Adipose tissue (tissue), 3 donors: Measurements from ENCODE around the gene HOXD1. TPM values are rescaled to one million over a fixed set of nuclear protein-coding genes. Genes with fewer than 3 reads are reported as not detected.

Experiments
- H3K27ac ChIP-seq: one replicate; pipeline ENCODE4 v1.5.1; 2013; ENCODE audit warnings: low read depth, low read length
- WGBS, 3 donors: extraction: QIAGEN DNeasy Blood & Tissue Kit; methylation state at CpG; one replicate each; pipeline ENCODE4 v1.1.7; 2013; 5-methylcytosine and 5-hydroxymethylcytosine counted together
- polyA plus RNA-seq, 3 donors: library from polyadenylated mRNA; stranded (reverse); fragments of 200-250 nt; gene quantifications; one replicate each; pipeline ENCODE4 v1.2.3, GENCODE V29; 2013
- donor health status: healthy with polysubstance abuse.
- donor health status: Bipolar disorder and iron deficiency.
- donor health status: healthy.

The HOXD1 gene
- polyA plus RNA-seq, 3 donors = 0.14 to 0.83 (median 0.45) TPM

- WGBS, 3 donors = 43 to 89% (median 87%) methylated on average over 7 of the region's 7 CpGs
- H3K27ac ChIP-seq = no peak overlapping the region
Measured at GRCh38 chr2:176202491-176202890, 14.0 kb downstream of the HOXD1 start.

DNA sequence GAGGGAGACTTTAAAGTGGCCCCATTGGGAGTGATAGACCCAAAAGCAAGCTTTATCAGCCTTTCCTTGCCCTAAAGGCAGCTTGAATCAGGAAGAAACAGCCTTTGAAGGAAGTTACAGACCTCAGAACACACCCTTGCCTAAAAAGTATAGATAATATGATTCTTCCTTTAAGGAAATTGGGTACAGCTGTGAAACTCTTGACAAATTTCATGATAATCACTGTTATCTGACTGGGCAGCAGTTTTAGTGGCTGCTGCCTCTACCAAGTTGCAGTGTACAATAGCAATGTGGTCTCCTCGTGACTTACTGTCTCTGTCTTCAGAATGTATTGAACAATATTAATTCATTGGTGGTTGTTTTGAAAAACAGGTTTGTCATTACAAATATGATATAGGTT, 16.7 kb downstream of the HOXD1 start:
- WGBS, 3 donors = 77 to 97% (median 95%) methylated on average over 1 of the region's 1 CpG
- H3K27ac ChIP-seq = no peak overlapping the region

GRCh38 chr2:176206136-176206535, 17.7 kb downstream of the HOXD1 start:
- 95 to 97% (median 96%) methylated on average over 2 of the region's 2 CpGs for WGBS, 3 donors
- H3K27ac ChIP-seq = no peak overlapping the region

DNA sequence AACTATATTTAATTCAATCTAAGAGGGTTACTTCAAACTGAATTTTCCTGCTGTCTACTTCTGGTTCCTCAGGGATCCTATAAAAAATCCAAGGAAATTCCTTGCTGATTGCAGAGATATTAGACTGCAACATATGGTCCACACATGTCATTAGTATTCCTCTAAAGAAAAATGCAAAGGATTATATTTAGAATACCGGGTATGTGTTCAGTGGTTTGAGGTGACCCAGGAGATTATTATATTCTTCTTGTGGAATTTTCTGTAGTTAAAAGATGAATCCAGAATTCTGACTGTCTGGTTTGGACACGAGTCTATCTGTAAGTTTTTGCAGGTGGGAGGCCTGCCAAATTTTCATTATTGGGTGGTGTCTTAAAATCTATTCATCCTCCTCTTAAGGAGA, 18.2 kb downstream of the HOXD1 start:
- 56 to 68% (median 65%) methylated on average over 2 of the region's 2 CpGs for WGBS, 3 donors
- H3K27ac ChIP-seq = no peak overlapping the region

DNA sequence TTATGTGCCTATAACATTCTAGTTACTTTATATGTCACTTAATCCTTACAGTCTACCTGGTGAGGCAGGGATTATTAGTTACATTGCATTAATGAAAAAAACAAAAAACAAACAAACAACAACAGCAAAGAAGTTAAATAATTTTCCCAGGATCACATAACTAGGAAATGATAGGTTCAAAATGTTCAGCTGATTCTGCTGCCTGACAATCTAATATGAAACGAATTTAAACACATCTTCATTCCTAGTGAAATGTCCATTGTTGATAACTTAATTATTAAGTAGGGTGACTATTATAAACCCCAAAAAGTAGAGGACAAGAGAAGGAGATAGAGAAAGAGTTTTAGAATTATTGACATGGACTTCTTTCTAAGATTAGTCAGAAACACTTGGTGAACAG, 22.6 kb downstream of the HOXD1 start:
- 44 to 80% (median 78%) methylated on average over 1 of the region's 1 CpG for WGBS, 3 donors
- H3K27ac ChIP-seq = no peak overlapping the region

DNA sequence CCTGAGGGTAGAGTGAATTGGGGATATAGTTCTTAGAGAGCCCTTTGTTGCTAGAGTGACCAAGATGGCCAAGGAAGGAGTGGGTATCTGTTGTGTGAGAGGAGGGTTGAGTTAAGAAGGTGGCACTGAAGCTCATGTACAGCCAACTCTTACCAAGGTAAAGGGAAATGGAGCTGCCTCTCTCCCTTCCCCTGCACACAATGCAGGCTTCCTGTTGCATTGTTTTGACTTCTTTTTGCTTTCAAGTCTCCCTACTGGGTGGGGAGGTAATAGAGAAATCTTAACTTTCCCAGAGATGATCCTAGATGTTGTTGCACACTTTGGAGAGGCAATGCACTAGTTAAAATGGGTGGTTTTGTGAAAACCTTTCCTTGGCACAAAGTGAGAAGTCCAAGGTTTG, 23.8 kb downstream of the HOXD1 start:
- no peak overlapping the region for H3K27ac ChIP-seq

DNA sequence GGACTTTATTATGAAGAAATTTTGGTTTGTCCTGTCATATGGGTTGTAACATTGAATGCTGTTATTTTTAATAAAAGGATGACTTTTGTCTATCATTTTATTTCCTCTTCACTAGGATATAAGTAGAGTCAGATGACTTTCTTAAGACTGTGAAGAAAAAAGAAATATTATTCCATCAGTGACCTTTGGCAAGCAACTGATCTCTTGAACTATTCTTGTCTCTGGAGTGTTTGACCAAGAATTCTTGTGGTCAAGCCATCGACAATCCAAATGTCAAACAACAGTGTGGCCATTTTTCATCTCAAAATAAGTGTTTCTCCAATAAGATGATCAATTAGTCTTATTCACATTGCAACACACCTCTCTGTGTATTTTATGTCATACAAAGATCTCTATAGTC, 24.9 kb downstream of the HOXD1 start:
- 23 to 58% (median 42%) methylated on average over 1 of the region's 1 CpG for WGBS, 3 donors
- no peak overlapping the region for H3K27ac ChIP-seq

GRCh38 chr2:176227874-176228273, 39.4 kb downstream of the HOXD1 start:
- no peak overlapping the region for H3K27ac ChIP-seq
- 73 to 79% (median 74%) methylated on average over 2 of the region's 2 CpGs for WGBS, 3 donors

DNA sequence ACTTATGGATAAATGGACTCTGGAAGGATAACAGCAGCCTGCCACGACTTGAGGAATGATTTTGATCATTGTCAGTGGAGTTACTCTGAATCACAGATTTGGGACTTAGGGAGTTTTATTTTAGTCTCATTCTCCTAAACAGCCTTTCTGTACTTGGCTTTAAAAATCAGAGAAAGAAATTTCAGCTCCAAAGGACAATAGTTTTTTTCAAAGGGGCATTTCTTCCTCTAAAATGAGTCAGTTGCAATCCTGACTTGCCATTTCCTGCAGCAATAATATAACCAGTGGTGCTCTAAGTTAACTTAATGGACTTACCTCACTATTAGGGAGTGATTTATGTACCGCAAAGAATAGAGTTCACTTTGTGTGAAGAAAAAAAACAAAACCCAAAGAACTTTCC, 45.7 kb downstream of the HOXD1 start:
- no peak overlapping the region for H3K27ac ChIP-seq
- WGBS, 3 donors = 37 to 54% (median 51%) methylated on average over 2 of the region's 2 CpGs

DNA sequence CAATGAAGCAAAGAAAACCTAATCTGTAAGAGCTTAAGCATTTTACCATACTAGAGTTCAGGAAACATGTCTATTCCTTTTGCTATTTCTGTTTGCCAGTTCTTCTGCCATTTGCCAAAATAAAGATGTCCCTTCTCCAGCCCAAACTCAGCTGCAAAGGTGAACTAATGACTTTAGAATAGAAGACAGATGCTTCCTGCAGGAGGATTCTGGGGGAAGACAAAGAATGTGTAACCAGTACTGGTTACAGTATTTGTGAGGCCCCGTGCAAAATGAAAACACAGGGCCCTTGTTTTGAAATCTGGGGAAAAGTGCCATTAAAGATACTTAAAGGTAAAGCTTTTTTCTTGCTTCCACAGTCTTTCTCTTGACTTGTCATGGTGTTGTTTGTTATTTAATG, 46.5 kb downstream of the HOXD1 start:
- WGBS, 3 donors = 32 to 49% (median 38%) methylated on average over 1 of the region's 1 CpG

DNA sequence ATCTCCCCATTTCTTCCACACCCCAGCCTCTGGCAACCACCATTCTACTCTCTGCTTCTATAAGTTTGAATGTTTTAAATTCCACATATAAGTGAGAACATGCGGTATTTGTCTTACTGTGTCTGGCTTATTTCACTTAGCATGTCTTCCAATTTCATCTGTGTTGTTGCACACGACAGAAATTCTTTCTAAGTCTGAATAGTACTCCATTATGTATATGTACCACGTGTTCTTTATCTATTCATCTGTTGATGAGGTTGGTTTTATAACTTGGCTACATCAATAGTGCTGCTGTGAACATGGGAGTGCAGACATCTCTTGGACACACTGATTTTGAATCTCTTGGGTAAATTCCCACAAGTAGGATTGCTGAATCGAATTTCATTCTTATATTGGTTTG, 49.0 kb downstream of the HOXD1 start:
- no peak overlapping the region for H3K27ac ChIP-seq
- 59 to 61% (median 60%) methylated on average over 4 of the region's 4 CpGs for WGBS, 3 donors

More for the DNA sequence above, 46.5 kb downstream of the HOXD1 start:
- H3K27ac ChIP-seq = no peak overlapping the region

GRCh38 chr2:176239031-176239430, 50.6 kb downstream of the HOXD1 start:
- 82 to 89% (median 84%) methylated on average over 4 of the region's 4 CpGs for WGBS, 3 donors
- H3K27ac ChIP-seq = no peak overlapping the region

GRCh38 chr2:176240301-176240700, 51.8 kb downstream of the HOXD1 start:
- H3K27ac ChIP-seq = no peak overlapping the region
- WGBS, 3 donors = 18 to 52% (median 31%) methylated on average over 1 of the region's 1 CpG

Other genes starting within 250 kb of the HOXD1 start
- gene LNPK, start 186.4 kb upstream of the HOXD1 start, polyA plus RNA-seq = 10 to 100 TPM in 1 of 3 donors, 1 to 10 TPM in 2; 2.2 to 14.1 (median 7.5) TPM
- not detected for gene EVX2, start 104.7 kb upstream of the HOXD1 start, polyA plus RNA-seq
- under 1 TPM in 1 of 3 donors, not detected in 2; 0.51 TPM for gene HOXD13, start 95.9 kb upstream of the HOXD1 start, polyA plus RNA-seq
- not detected for gene HOXD12, start 88.9 kb upstream of the HOXD1 start, polyA plus RNA-seq
- gene HOXD11, start 81.4 kb upstream of the HOXD1 start, polyA plus RNA-seq = under 1 TPM in 2 of 3 donors, not detected in 1; 0.05 to 0.59 TPM
- gene HOXD10, start 71.9 kb upstream of the HOXD1 start, polyA plus RNA-seq = under 1 TPM; 0.02 to 0.76 (median 0.45) TPM
- gene HOXD9, start 65.9 kb upstream of the HOXD1 start, polyA plus RNA-seq = 1 to 10 TPM in 2 of 3 donors, under 1 TPM in 1; 0.36 to 5.3 (median 3.0) TPM
- 1 to 10 TPM in 2 of 3 donors, under 1 TPM in 1; 0.84 to 8.8 (median 6.3) TPM for gene HOXD8, start 59.0 kb upstream of the HOXD1 start, polyA plus RNA-seq
- gene HOXD4, start 37.1 kb upstream of the HOXD1 start, polyA plus RNA-seq = 1 to 10 TPM in 2 of 3 donors, under 1 TPM in 1; 0.79 to 3.8 (median 2.5) TPM
- 1 to 10 TPM in 2 of 3 donors, under 1 TPM in 1; 0.22 to 3.3 (median 2.0) TPM for gene HOXD3, start 31.4 kb upstream of the HOXD1 start, polyA plus RNA-seq
- 10 to 100 TPM; 25.4 to 27.0 (median 26.1) TPM for gene MTX2, start 80.8 kb downstream of the HOXD1 start, polyA plus RNA-seq